Upper lobe of left lung (tissue), 6 donors: Measurements from ENCODE around the gene NXPE1. TPM values are rescaled to one million over a fixed set of nuclear protein-coding genes. Genes with fewer than 3 reads are reported as not detected.

Experiments used
- ATAC-seq, 2 donors: fragments of 200-7000 bp; cut with Tn5 transposase; one replicate each; pipeline ENCODE4 v1.9.1; 2022; ENCODE audit warnings: mild to moderate bottlenecking in 2 of 2, moderate library complexity in 2 of 2; ENCODE audit not compliant: low FRiP score in 2 of 2
- DNase-seq, 2 donors: peaks; one replicate each; pipeline ENCODE4 v3.0.0-alpha.2; 2019 to 2020
- H3K27ac ChIP-seq, 4 donors: fragments of 200-600 bp; sonication (generic); one replicate each; pipeline ENCODE4 v1.5.1; 2016 to 2019
- H3K27me3 ChIP-seq, 4 donors: fragments of 200-600 bp; sonication (generic); one replicate each; pipeline ENCODE4 v1.5.1; 2017 to 2019
- H3K36me3 ChIP-seq, 4 donors: fragments of 200-600 bp; sonication (generic); one replicate each; pipeline ENCODE4 v1.5.1; 2016 to 2019
- H3K4me1 ChIP-seq, 4 donors: fragments of 200-600 bp; sonication (generic); one replicate each; pipeline ENCODE4 v1.5.1; 2018 to 2019
- H3K4me3 ChIP-seq, 4 donors: fragments of 200-600 bp; sonication (generic); one replicate each; pipeline ENCODE4 v1.5.1; 2017 to 2019; ENCODE audit warnings: mild to moderate bottlenecking in 2 of 4, moderate library complexity in 1 of 4
- H3K9me3 ChIP-seq, 4 donors: fragments of 200-600 bp; sonication (generic); one replicate each; pipeline ENCODE4 v1.5.1; 2018 to 2019
- CTCF ChIP-seq, 6 experiments: fragments of 450-650 bp in 4 of 6; fragments of 200-600 bp in 2 of 6; sonication (generic) in 2 of 6; IDR thresholded peaks; one replicate each; pipeline ENCODE4 v1.5.1; 2016 to 2019; ENCODE audit warnings: antibody characterized with exemption in 6 of 6
- EP300 ChIP-seq, 4 donors: sonication (generic); formaldehyde crosslinking; IDR thresholded peaks; one replicate each; pipeline ENCODE4 v1.5.1; 2017; ENCODE audit warnings: antibody characterized with exemption in 4 of 4, control low read depth in 2 of 4
- POLR2A ChIP-seq, 4 donors: fragments of 450-650 bp; IDR thresholded peaks; one replicate each; pipeline ENCODE4 v1.5.1; 2016 to 2017; ENCODE audit warnings: antibody characterized with exemption in 4 of 4, mild to moderate bottlenecking in 2 of 4
- POLR2AphosphoS5 ChIP-seq, 2 donors: sonication (generic); formaldehyde crosslinking; IDR thresholded peaks; one replicate each; pipeline ENCODE4 v1.5.1; 2017; ENCODE audit warnings: antibody characterized with exemption in 2 of 2
- WGBS, 2 donors: methylation state at CpG; one replicate each; pipeline ENCODE4 v1.1.5; 2017 to 2018; 5-methylcytosine and 5-hydroxymethylcytosine counted together
- total RNA-seq, 6 donors: library from RNA; depleted of rRNA in 4 of 6; stranded (reverse); fragments of >200 nt in 4 of 6; gene quantifications; one replicate each; pipeline versions ENCODE4 v1.1.0 to v1.2.1, GENCODE V29; 2016 to 2021
- donor health status: DM: no; HTN: no; CAD: no; lungs with moderate emphysema.
- donor health status: DM: no; HTN: yes; CAD: no; lungs with severe emphysema.

NXPE1 gene
- total RNA-seq, 6 donors from 2014 or later: not detected

GRCh38 chr11:114511079-114511478, 48.6 kb downstream of the NXPE1 start:
- no peak for DNase-seq
- H3K27ac ChIP-seq: no peak overlapping the region
- WGBS, 2 donors: 89 to 90% methylated on average over 7 of the region's 7 CpGs

GRCh38 chr11:114501901-114502300, 57.8 kb downstream of the NXPE1 start:
- DNase-seq: no peak
- Histone ChIP-seq H3K36me3 (no peaks in the 10 kb centered on the region), H3K4me3 (no peak overlapping the region), H3K27ac (no peak overlapping the region), H3K9me3 (no peaks in the 10 kb centered on the region), H3K27me3 (no peaks in the 10 kb centered on the region), H3K4me1 (no peaks in the 10 kb centered on the region)
- WGBS, 2 donors: 65 to 77% methylated on average over 1 of the region's 1 CpG
- no peak for TF ChIP-seq CTCF (IDR thresholded peaks at IDR 0.05)
- TF ChIP-seq POLR2AphosphoS5 (IDR thresholded peaks at IDR 0.05): no peak
- no peak for TF ChIP-seq POLR2A (IDR thresholded peaks at IDR 0.05)
- TF ChIP-seq EP300 (IDR thresholded peaks at IDR 0.05): no peak
- ATAC-seq: no peak

More at GRCh38 chr11:114511079-114511478, 48.6 kb downstream of the NXPE1 start:
- Histone ChIP-seq H3K9me3 (no peaks in the 10 kb centered on the region), H3K4me1 (no peaks in the 10 kb centered on the region), H3K27me3 (no peaks in the 10 kb centered on the region), H3K4me3 (no peak overlapping the region), H3K36me3 (no peaks in the 10 kb centered on the region)
- ATAC-seq: no peak
- TF ChIP-seq EP300 (IDR thresholded peaks at IDR 0.05) (no peak), POLR2AphosphoS5 (IDR thresholded peaks at IDR 0.05) (no peak), CTCF (IDR thresholded peaks at IDR 0.05) (no peak), POLR2A (IDR thresholded peaks at IDR 0.05) (no peak)

DNA sequence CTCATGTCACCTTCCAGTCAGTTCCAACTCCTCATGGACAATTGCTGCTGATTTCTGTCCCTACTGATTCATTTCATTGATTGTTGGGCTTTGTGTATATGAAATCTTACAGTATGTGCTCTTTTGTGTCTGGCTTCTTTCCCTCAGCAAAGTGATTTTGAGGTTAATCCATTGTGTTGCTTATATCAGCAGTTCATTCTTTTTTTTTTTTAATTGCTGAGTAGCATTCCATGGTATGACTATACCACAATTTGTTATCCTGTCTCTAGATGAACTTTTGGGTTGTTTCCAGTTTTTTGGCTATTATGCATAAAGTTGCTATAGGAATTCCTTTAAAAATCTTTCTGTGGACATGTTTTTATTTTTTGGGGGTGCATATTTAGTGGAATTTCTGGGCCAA, 59.9 kb downstream of the NXPE1 start:
- no peaks in the 10 kb centered on the region for H3K9me3 ChIP-seq
- no peaks in the 10 kb centered on the region for H3K27me3 ChIP-seq
- H3K36me3 ChIP-seq: no peaks in the 10 kb centered on the region
- ATAC-seq: no peak
- TF ChIP-seq CTCF (IDR thresholded peaks at IDR 0.05) (no peak), POLR2A (IDR thresholded peaks at IDR 0.05) (no peak)
- H3K27ac ChIP-seq: no peak overlapping the region
- DNase-seq: no peak
- no peak overlapping the region for H3K4me3 ChIP-seq
- no peaks in the 10 kb centered on the region for H3K4me1 ChIP-seq

GRCh38 chr11:114496915-114497314, 62.8 kb downstream of the NXPE1 start:
- DNase-seq (no peak), ATAC-seq (no peak)
- no peak overlapping the region for H3K4me3 ChIP-seq
- H3K27ac ChIP-seq: no peak overlapping the region
- H3K27me3 ChIP-seq: no peaks in the 10 kb centered on the region
- H3K4me1 ChIP-seq: no peaks in the 10 kb centered on the region
- no peaks in the 10 kb centered on the region for H3K9me3 ChIP-seq
- H3K36me3 ChIP-seq: no peaks in the 10 kb centered on the region
- TF ChIP-seq POLR2A (IDR thresholded peaks at IDR 0.05) (no peak), POLR2AphosphoS5 (IDR thresholded peaks at IDR 0.05) (no peak), CTCF (IDR thresholded peaks at IDR 0.05) (no peak), EP300 (IDR thresholded peaks at IDR 0.05) (no peak)
- WGBS, 2 donors: 84 to 87% methylated on average over 3 of the region's 3 CpGs

GRCh38 chr11:114483929-114484328, 75.8 kb downstream of the NXPE1 start:
- no peak overlapping the region for H3K4me3 ChIP-seq
- no peaks in the 10 kb centered on the region for H3K9me3 ChIP-seq
- H3K36me3 ChIP-seq: no peaks in the 10 kb centered on the region
- DNase-seq (no peak), ATAC-seq (no peak)
- no peak for TF ChIP-seq CTCF (IDR thresholded peaks at IDR 0.05)
- TF ChIP-seq POLR2AphosphoS5 (IDR thresholded peaks at IDR 0.05): no peak
- no peak for TF ChIP-seq EP300 (IDR thresholded peaks at IDR 0.05)
- TF ChIP-seq POLR2A (IDR thresholded peaks at IDR 0.05): no peak
- no peaks in the 10 kb centered on the region for H3K4me1 ChIP-seq
- no peaks in the 10 kb centered on the region for H3K27me3 ChIP-seq
- WGBS, 2 donors: 86 to 92% methylated on average over 2 of the region's 2 CpGs
- H3K27ac ChIP-seq: no peak overlapping the region
